Breast epithelium (tissue), 3 donors: Measurements from ENCODE around the gene AAMDC.

Experiments
- CTCF ChIP-seq, 3 donors: fragments of 450-650 bp; IDR thresholded peaks; one replicate each; pipeline ENCODE4 v1.5.1; 2016 to 2017; ENCODE audit warnings: antibody characterized with exemption in 3 of 3, mild to moderate bottlenecking in 3 of 3, moderate library complexity in 3 of 3
- POLR2A ChIP-seq: fragments of 450-650 bp; IDR thresholded peaks from one replicate; pipeline ENCODE4 v1.6.1; 2016; ENCODE audit warnings: antibody characterized with exemption, mild to moderate bottlenecking, moderate library complexity

DNA sequence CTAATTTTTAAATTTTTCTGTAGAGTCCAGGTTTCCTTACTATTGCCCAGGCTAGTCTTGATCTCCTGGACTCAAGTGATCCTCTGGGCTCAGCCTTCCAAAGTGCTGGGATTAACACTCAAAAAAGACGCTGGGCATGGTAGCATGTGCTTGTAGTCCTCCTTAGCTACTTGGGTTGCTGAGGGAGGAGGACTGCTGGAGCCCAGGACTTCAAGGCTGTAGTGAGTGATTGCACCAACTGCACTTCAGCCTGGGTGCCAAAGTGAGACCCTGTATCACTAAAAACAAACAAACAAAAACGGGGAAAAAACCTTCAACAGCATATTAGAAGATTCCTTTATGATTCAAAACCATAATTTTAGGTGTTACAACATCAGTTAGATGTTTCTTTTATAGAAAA is 45.0 kb upstream of the AAMDC start:
- TF ChIP-seq CTCF (IDR thresholded peaks at IDR 0.05) = no peak
- no peak for TF ChIP-seq POLR2A
